CD1c-positive myeloid dendritic cell (primary cell): ENCODE measurements around the gene RFTN1.
A peak's percentile ranks its signal among the peaks of the same experiment; 100 is the strongest.

Experiments
- DNase-seq: peaks from one replicate; pipeline ENCODE4 v3.0.0-alpha.2; 2016; ENCODE audit errors: extremely low spot score

The RFTN1 gene

GRCh38 chr3:16528581-16528993 lies 15.1 kb upstream of the RFTN1 start:
- no peak for DNase-seq

GRCh38 chr3:16528106-16528505 lies 14.6 kb upstream of the RFTN1 start:
- no peak for DNase-seq

- DNase-seq: no peak
Observed at GRCh38 chr3:16524196-16524595, 10.7 kb upstream of the RFTN1 start.

- peak; percentile 50 for DNase-seq
Observed at GRCh38 chr3:16523778-16524177, 10.3 kb upstream of the RFTN1 start.

GRCh38 chr3:16522834-16523233 lies 9.3 kb upstream of the RFTN1 start:
- peak; percentile 52 for DNase-seq

GRCh38 chr3:16520970-16521881 lies 7.7 kb upstream of the RFTN1 start:
- DNase-seq: peak; percentile 64

GRCh38 chr3:16520241-16520969 lies 6.9 kb upstream of the RFTN1 start:
- no peak for DNase-seq

- no peak for DNase-seq
Observed at GRCh38 chr3:16516695-16517481, 3.4 kb upstream of the RFTN1 start.

- DNase-seq: peak; percentile 42
Observed at GRCh38 chr3:16515885-16516420, 2.5 kb upstream of the RFTN1 start.

GRCh38 chr3:16514755-16515353 lies 1.4 kb upstream of the RFTN1 start:
- peak; percentile 54 for DNase-seq

GRCh38 chr3:16514021-16514700 lies 662 bp upstream of the RFTN1 start:
- DNase-seq: no peak

- DNase-seq: peak; percentile 66
Observed at GRCh38 chr3:16512435-16513140, 911 bp downstream of the RFTN1 start.

- DNase-seq: peak; percentile 91
Observed at GRCh38 chr3:16511681-16512434, 1.6 kb downstream of the RFTN1 start.

- no peak for DNase-seq
Observed at GRCh38 chr3:16510620-16511319, 2.7 kb downstream of the RFTN1 start.

- DNase-seq: no peak
Observed at GRCh38 chr3:16509721-16510619, 3.5 kb downstream of the RFTN1 start.

- DNase-seq: no peak
Observed at GRCh38 chr3:16508591-16508995, 4.9 kb downstream of the RFTN1 start.

- no peak for DNase-seq
Observed at GRCh38 chr3:16508243-16508578, 5.3 kb downstream of the RFTN1 start.
